ENCODE data around the gene REEP5. TPM values are rescaled to one million over a fixed set of nuclear protein-coding genes. Genes with fewer than 3 reads are reported as not detected.
"Not testable (repeated sequence)": the region's sequence is repeated elsewhere in the genome, so short reads cannot be mapped to it uniquely, and the experiment has no call there.

REEP5 gene
- total and polyA plus RNA-seq, 2 of the 8 experiments (the other 6 are each of a cell fraction or from before 2014, with no cell fraction given), result 58.3 to 94.3 TPM

DNA sequence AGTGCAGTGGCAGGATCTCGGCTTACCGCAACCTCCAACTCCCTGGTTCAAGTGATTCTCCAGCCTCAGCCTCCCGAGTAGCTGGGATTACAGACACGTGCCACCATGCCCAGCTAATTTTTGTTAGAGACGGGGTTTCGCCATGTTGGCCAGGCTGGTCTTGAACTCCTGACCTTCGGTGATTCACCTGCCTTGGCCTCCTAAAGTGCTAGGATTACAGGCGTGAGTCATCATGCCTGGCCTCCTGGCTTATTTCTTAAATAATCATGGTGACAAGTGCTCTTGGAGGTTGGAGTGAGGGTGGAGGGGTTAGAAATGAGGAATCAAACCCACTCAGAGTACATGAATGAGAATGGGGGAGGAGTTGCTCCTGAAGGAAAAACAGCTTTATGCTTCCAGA is 37.8 kb upstream of the REEP5 start:
- H2AFZ ChIP-seq (ENCODE audit: low read length); H3K79me2 ChIP-seq (ENCODE audit: control insufficient read depth in 1 of 2, insufficient read depth in 2 of 2, low read length in 2 of 2); H2BK15ac ChIP-seq (ENCODE audit: low read length); H2BK12ac ChIP-seq (ENCODE audit: low read depth, low read length); H3K4me3 ChIP-seq (ENCODE audit: extremely low read depth in 1 of 4, insufficient read depth in 2 of 4, low read depth in 3 of 4, low read length in 4 of 4); H3K9ac ChIP-seq (replicated peaks in 1 of 4; ENCODE audit: extremely low read depth in 1 of 4, low read depth in 3 of 4, low read length in 3 of 4); H3K56ac ChIP-seq (replicated peaks; ENCODE audit: insufficient read length, low read depth, low read length); H3K9me3 ChIP-seq (ENCODE audit: insufficient read depth in 2 of 2, low read depth in 1 of 2, low read length in 1 of 2); H4K5ac ChIP-seq (ENCODE audit: insufficient read length, low read depth, low read length); H3K4ac ChIP-seq (replicated peaks; ENCODE audit: insufficient read length, low read depth, low read length); H3K23ac ChIP-seq (ENCODE audit: insufficient read length); H2AK5ac ChIP-seq (ENCODE audit: low read depth, low read length); H3K4me1 ChIP-seq (replicated peaks in 1 of 4; ENCODE audit: control insufficient read depth in 3 of 4, insufficient read depth in 4 of 4, low read length in 3 of 4); H3K27me3 ChIP-seq (replicated peaks in 1 of 4; ENCODE audit: control insufficient read depth in 3 of 4, extremely low read depth in 1 of 4, insufficient read depth in 3 of 4, low read length in 3 of 4); H4K8ac ChIP-seq (ENCODE audit: extremely low read depth, insufficient read depth, low read length); H4K20me1 ChIP-seq (replicated peaks in 1 of 2; ENCODE audit: control insufficient read depth in 1 of 2, insufficient read depth in 2 of 2, low read length in 2 of 2); H3K79me1 ChIP-seq (ENCODE audit: low read depth, low read length); FAIRE-seq; H2BK120ac ChIP-seq (replicated peaks; ENCODE audit: low read depth, low read length); H3K36me3 ChIP-seq (ENCODE audit: control insufficient read depth in 2 of 4, insufficient read depth in 4 of 4, low read length in 3 of 4); H3K18ac ChIP-seq (ENCODE audit: extremely low read depth, low read length); H2BK5ac ChIP-seq (ENCODE audit: low read depth, low read length); DNase-seq (ENCODE audit: low read depth in 1 of 2, low spot score in 2 of 2); H4K91ac ChIP-seq (replicated peaks; ENCODE audit: insufficient read length, low read length); H3K14ac ChIP-seq (ENCODE audit: insufficient read length); H2BK20ac ChIP-seq (ENCODE audit: low read length); H3K4me2 ChIP-seq (ENCODE audit: insufficient read depth in 1 of 2, low read depth in 2 of 2, low read length in 2 of 2); H3K23me2 ChIP-seq (ENCODE audit: low read depth, low read length); H3K27ac ChIP-seq (ENCODE audit: low read depth, low read length): not testable (repeated sequence)
- ChIA-PET CTCF (ENCODE audit: partially characterized antibody) (interaction anchor here (3.6 kb wide), 1 partner anchor 13 kb away, joined by 18 read pairs; no protein-coding TSS in a partner anchor), POLR2A (ENCODE audit: partially characterized antibody) (interaction anchor here (0.6 to 3.5 kb wide), 3 partner anchors 9 to 35 kb away, joined by 3 to 16 read pairs (median 3); partner anchors contain the start of gene DCP2)
- 95% methylated on average over 8 of the region's 8 CpGs; no CpG with 5 or more reads in 1 of the 2 experiments for WGBS, 2 experiments (ENCODE audit: extremely low coverage in 1 of 2, insufficient coverage in 1 of 2, insufficient read length in 1 of 2, insufficient replicate concordance in 2 of 2, low coverage in 1 of 2, low lambda C conversion rate in 2 of 2, missing lambda C conversion rate in 1 of 2)
